Measurements from ENCODE around the gene CPLANE2.
A peak's percentile ranks its signal among the peaks of the same experiment; 100 is the strongest.
"Not testable (repeated sequence)": the region's sequence is repeated elsewhere in the genome, so short reads cannot be mapped to it uniquely, and the experiment has no call there.

Gene CPLANE2, protein sequence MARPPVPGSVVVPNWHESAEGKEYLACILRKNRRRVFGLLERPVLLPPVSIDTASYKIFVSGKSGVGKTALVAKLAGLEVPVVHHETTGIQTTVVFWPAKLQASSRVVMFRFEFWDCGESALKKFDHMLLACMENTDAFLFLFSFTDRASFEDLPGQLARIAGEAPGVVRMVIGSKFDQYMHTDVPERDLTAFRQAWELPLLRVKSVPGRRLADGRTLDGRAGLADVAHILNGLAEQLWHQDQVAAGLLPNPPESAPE
- 2.9 to 5.2 (median 4.3) reads per million in 4 donors for total RNA-seq

DNA sequence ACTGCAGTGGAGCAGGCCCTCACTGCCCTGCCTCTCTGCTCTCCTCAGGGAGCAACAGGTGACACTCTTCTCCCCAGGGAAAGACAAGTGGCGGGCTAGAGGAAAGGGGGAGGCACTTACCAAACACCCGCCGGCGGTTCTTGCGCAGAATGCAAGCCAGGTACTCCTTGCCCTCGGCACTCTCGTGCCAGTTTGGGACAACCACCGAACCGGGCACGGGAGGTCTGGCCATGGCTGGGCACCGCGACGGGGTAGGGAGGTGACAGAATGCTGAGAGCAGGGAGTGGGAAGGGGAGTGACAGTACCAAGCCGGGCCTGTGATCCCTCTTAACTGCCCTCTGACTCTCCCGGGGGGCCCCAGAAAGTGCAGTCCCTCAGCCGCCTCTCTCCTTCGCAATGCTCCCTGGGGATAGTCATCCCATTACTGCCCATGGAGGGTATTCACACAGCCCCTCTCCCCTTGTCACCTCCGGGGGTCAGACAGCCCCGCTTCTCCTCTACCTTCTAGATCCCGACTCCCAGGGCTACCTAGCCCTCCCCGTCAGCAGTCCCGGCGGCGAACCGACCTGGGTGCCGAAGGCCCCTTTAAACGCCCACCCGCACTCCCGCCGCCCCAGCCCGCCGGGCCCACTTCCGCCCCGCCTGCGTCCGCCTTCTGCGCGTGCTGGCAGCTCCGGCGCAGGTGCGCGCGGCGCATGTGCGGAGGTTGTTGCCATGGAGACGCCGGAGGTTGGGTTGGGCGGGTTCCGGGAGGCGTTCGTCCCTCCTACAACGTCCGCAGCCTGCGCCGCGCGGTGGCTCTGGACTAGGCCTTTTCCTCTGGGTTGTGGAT is at the start of gene CPLANE2:
CPLANE2 (minus strand) TSS at position 673 of the 832 bp plus-strand sequence; CDS start at position 232, 441 bp downstream.
- peak; percentile 88 to 94 (median 93) for DNase-seq

DNA sequence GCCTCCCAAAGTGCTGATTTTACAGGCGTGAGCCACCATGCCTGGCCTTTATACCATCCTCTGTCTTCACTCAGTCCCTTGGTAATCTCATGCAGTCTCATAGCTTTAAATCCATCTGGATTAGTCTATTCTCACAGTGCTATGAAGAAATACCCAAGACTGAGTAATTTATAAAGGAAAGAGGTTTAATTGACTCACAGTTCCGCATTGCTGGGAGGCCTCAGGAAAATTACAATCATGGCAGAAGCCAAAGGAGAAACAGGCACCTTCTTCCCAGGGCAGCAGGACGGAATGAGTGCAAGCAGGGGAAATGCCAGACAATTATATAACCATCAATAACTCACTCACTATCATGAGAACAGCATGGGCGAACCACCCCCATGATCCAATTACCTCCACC is 49.1 kb upstream of the CPLANE2 start:
- no peak for DNase-seq

DNA sequence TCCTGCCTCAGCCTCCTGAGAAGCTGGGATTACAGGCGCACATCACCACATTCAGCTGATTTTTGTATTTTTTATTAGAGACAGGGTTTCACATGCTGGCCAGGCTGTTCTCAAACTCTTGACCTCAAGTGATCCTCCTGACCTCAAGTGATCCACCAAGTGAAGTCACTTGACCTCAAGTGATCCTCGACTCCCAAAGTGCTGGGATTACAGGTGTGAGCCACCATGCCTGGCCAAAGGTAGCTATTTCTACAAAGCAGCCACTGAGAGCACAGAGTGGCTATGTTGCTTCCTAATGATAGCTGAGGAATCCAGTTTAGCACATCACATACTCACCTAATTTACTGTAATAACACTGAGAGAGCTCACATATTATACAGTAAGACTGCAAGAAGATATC is 44.8 kb upstream of the CPLANE2 start:
- no peak for DNase-seq

DNA sequence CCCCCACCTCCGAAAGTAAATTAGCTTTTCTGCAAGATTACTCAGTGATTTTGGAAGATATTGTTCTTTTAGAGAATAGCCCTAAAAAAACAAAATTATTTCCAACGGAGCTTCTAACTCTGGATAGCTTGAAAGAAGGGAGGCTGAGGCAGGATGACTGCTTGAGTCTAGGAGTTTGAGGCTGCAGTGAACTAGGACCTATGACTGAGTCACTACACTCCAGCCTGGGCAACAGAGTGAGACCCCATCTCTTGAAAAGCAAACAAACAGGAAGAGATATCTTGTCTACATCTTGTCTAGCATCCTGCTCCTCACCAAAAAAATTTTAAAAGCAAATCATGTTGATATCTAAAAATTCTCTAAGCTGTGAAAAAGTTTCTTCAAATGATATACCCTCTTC is 42.2 kb upstream of the CPLANE2 start:
- DNase-seq, result no peak

DNA sequence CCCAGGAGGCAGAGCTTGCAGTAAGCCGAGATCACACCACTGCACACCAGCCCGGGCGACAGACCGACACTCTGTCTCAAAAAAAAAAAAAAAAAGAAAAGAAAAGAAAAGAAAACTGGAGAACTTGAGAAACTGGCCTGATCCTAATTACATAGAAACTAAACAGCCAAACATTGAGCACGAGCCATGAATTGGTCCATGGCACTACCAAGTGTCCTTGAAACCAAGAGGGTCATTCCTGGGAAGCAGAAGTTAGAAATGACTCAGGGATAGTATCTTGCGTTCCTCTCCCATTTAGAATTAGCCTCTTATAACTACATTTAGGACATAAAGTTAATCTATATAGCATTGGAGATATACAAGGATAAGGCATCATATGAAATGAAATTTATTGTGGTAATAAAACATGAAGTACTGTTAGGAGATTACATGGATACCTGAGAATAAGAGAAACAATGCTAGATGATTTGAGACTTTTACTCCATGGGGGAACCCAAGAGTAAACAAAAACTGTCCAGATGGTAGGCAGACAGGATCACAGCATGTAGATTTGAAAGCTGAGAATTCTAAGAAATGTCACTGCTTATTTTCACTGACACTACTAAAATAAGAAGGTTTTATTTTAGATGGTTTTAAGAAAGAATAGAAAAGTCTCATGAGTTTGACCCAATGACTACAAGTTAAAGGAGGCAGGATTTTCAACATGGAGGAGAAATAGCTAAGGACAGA is 39.5 kb upstream of the CPLANE2 start:
- no peak for DNase-seq

DNA sequence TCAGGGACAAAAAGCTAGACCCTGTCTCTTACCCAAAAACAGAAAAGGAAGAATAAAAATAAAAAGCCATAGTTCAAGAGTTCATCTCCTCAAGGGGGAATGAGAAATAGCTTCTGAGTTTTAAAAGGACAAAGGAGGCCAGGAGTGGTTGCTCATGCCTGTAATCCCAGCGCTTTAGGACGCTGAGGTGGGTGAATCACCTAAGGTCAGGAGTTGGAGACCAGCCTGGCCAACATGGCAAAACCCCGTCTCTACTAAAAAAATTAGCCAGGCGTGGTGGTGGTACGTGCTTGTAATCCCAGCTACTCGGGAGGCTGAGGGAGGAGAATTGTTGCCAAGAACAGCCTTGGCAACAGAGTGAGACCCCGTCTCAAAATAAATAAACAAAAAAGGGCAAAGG is 38.6 kb upstream of the CPLANE2 start:
- no peak for DNase-seq

DNA sequence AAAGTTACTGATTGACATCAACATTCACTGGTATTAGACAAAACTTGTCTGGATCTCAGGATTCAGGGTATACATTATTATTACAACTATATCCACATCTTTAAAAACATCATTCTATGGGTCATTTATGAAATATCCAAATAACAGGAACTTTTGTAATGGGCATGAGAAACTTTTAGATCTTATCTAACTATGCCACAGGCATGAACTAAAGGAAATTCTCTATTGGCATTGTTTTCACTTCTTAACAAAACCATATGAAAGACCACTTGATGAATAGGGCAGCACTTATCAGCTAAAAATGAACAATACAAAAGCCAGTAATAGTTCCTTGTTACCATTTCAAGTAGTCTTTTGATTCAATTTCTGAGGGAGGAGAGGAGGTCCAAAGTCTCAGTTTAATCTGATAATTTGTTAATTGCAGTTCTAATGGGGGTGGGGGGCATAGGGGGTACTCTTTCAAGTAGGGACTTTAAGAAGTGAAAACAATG is 30.8 kb upstream of the CPLANE2 start:
- DNase-seq, result no peak

DNA sequence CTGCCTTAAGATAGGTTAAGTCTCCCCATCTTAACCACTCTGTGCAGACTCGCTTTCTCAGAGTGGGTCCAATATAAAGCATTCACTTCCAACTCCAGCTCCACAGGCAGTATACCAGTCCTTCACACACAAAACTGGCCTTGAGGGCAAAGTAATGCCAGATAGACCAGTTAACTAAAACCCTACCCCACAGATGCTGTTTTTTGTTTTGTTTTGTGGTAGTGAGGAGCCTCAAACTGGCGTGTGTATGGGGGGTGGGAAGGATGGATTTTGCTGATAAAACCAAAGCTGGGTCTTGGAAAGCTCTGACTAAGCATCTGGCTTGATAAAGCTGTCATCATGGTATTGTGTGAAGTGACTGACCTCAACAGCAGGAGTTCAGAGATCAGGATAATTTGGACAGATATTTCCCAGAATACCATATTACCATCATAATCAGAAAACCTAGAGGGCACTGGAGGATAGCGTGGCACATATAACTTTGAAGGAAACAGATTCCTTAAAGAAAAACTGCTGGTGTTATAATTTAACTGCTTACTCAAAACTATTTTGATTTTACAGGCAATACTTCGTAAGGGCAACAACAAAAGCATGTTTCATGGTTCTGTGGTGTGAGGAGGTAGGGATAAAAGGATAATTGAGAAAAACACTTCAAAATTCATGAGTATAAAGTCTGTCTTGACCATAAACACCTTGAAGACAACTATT is 29.6 kb upstream of the CPLANE2 start:
- DNase-seq, result no peak

DNA sequence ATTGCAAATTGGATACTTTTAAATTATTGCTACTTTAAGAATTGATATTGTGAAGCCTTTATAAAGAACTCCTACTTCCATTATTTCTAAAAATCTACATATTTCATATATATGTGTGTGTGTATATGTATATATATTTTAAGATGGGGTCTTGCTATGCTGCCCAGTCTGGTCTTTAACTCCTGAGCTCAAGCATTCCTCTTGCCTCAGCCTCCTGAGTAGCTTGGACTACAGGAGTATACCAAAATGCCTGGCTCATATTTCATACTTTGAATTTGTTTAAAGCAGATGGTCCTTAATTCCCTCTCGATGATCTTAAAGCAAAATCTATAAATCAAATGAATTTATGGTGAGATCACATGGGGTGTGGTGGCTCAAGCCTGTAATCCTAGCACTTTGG is 25.1 kb upstream of the CPLANE2 start:
- DNase-seq, result no peak

DNA sequence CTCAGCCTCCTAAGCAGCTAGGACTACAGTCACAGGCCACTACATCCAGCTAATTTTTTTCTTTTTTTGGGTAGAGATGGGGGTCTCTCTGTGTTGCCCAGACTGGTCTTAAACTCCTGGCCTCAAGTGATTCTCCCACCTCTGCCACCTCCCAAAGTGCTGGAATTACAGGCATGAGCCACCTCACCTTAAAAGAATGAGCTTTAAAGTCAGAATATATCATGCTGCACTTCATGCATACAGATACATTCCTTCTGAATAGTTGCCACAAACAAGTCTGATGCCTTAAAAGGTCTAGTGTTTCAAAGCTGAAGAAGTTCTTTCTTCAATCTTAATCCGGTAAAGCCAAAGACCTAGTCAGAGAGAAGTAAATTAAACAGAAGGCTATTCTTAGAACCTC is 23.8 kb upstream of the CPLANE2 start:
- no peak for DNase-seq

DNA sequence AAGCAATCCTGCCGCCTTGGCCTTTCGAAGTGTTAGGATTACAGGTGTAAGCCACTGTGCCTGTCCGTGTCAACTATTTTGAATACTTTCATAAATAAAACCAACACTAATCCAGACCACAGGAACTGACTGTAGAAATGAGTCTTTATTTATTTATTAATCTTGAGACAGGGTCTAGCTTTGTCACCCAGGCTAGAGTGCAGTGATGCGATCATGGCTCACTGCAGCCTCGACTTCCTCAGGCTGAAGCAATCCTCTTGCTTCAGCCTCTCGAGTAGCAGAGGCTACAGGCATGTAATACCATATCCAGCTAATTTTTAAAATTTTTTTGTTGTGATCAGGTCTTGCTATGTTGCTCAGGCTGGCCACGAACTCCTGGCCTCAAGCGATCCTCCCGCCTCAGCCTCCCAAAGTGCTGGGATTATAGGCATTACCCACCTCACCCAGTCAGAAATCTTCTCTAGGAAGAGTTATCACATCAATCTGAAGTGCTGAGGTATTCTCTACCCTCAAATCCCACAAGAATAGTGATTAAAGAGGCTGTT is 21.7 kb upstream of the CPLANE2 start:
- DNase-seq, result no peak

DNA sequence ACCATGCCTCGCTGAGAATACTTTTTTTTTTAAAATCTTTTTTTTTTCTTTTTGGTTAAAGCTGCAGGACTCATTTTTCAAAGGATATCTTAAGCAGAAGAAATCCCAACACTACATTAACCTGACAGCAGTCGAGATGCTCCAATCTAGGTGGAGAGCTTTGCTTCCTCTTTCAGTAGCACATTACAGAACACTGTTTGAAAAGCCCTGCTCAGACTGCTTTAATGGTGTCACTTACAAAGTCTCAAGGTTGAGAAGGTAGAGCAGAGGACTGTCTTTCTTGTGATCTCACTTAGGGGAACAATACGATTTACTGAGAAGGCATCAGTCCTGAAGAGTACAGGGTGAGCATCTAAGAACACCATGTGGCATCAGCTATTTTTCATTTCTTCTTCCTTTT is 21.0 kb upstream of the CPLANE2 start:
- no peak for DNase-seq

DNA sequence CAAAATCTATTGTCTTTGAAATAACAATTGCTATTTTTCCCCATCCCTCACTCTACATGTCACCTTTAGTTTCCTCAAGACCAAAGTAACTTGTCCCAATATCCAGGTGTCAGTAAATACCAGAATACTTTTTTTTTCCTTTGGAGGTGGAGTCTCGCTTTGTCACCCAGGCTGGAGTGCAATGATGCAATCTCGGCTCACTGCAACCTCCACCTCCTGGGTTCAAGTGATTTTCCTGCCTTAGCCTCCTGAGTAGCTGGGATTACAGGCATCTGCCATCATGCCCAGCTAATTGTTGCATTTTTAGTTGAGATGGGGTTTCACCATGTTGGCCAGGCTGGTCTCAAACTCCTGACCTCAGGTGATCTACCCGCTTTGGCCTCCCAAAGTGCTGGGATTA is 20.6 kb upstream of the CPLANE2 start:
- DNase-seq, result not testable (repeated sequence)

DNA sequence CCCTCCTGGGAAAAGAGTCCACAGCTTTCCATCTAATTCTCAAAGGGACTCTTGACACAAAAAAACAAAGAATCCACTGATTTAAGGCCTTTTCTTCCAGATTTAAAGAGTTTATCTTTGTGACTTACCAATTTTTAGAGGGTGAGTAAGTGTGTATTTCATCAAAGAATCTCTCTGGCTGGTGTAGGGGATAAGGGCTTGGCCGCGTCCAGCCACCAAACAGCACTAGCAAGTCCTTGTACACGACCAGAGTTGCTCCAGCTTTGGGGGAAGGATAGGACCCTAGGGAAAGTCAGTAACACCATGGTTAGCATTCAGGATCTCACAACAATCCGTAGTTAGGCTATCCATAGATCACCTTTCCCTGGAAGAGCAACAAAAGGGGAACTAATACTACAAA is 19.5 kb upstream of the CPLANE2 start:
- DNase-seq, result no peak

DNA sequence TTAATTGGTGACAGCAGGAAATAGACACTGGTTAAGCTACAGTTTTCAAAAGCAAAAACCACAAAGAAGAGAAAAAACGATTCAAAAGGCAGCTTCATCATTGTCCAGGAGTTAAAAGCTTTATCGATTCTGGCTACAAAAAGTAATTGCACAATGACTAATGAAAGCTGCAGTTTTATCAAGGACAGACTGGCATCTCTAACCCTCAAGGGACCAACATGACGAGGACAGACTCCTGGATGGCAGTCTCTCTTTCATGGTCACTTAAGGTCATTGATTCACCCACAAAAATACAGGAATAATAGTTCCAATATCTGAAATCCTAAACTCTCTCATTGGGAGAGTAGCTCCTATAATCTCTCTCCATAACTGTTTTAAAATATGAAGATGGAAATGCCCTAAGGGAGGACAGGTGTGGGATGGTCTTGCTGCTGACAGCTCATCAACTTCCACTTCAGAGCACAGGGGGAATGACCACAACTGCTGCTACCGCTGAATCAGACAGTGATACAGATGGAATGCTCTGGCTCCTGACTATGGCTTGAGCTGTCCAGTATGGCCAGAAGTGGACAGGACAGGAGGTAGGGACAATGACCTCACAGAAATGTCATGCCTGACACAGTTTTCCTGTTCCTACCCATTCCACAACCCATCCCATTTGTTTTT is 17.4 kb upstream of the CPLANE2 start:
- DNase-seq, result no peak

DNA sequence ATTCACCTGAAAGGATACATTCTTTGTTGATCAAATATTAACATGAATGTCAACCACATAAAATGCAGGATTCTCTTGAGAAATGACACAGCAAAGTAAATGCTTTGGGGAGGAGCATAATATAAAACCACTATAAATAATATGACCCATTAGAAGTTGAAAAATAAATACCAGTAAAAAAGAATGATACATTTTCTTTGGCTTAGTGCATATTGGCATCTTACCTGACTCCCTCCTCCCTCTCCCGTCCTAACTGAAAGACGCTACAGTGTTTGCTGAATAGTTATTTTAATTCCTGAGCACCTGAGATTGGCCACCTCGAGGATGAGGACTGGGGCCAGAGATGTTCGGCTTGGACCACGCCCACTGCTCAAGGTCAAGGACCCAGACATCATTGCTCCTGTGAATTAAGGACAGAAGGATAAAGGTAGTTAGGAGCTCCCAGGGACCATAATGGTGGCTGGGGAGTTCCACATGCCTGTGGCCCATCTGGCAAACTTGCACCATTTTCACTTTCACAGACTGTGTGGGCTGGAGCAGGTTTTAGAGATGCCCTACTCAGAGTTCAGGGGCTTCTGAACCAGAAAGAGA is 16.4 kb upstream of the CPLANE2 start:
- no peak for DNase-seq

DNA sequence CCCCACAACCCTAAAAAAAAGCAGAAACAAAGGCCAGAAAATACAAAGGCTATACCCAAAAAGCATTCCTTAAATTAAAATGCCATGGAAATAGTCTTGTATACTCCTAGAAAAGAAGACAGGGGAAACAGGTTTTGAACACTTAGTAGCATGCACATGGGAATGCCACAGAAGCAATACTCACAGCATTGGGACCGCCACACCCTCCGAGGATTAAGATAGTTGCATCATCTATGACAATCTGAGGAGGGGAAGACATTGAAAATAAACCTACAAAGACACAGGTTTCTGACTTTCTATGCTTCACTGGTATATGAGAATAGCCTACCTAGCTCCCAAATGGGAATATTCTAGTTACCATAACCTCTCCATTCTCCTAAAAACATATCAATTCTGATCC is 15.9 kb upstream of the CPLANE2 start:
- no peak for DNase-seq

DNA sequence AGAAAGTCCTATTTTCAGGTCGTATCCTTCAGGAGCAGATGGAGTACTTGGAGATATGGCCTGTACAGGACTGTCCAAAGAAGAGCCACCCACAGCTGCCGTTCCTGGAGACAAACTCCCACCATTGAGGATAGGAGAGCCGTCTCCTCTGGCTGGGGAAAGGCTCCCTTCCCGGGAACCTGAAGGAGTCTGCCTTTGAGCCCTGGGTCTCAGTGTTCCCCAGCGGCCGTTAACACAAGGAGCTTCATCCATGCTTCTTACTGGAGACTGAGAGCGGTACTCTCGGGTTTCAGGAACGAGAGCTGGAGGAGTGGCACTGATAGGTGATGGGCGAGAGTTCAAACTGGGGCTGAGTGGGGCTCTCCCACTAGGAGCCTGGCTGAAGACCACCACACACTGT is 14.4 kb upstream of the CPLANE2 start:
- DNase-seq, result no peak

DNA sequence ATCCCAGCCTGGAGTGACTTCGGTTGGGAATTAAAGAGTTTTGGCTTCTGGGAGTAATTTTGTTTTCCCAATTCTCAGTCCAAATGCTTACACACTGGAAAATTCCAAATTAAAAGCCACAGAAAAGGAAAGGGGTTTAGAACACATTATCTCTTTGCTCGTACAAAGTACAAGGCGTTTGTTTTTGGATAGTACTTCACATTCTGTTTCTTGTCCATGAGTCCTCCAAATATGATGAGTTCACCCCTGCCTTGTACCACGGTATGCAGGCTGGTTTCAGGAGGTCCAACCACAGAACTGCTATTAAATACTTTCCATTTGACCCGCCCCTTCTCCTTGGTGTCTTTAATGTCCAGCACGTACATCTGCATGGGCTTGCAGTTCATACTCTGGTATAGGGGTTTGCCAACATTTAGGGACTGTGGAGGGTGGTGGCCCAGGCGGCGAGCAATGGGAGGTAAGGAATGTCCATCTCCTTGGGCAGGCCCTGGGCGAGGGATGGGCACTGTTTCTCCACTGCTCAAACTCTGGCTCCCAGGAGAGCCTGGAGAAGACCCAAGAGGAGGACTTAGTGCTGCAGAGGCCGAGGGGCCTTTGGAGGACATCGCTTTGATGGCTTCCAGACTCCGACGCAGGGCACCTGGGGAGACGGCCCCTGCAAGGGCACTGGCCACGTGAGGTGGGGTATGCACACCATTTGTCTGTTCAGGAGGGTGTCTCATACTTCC is 13.7 kb upstream of the CPLANE2 start:
- no peak for DNase-seq

DNA sequence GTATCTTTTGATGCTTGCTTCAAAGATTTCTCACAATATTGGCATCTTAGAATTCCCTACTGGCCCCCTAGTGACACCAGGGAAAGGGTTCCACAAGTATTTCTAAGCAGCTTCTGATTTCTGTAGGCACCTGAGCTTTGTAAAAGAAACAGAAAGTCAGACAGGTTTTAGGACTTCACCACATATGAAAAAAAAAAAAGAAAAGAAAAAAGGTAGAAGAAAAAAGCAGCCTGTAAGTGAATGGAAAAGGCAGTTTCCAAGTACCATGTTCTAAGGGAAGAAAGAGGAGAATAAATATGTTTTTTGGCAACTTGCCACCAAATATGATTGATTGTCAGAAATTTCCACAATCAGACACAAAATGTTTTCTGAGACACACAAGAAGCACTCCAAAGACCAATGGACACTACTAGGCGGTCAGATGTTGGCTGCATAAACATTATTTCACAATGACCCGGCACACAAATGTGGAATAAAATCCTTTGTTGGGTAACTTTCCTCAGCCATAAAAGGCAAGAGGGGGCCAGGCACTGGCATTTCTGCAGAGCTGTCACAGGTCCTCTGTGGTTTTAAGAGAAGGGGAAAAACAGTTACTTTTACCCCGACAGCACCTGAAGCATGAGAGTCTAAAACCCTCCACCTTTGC is 12.7 kb upstream of the CPLANE2 start:
- no peak for DNase-seq

All from T-helper 1 cell (primary cell).